CD1c-positive myeloid dendritic cell (primary cell): ENCODE results near the gene TFE3.
"Not testable (repeated sequence)": the region's sequence is repeated elsewhere in the genome, so short reads cannot be mapped to it uniquely, and the experiment has no call there.

Experiments
- DNase-seq: peaks from one replicate; pipeline ENCODE4 v3.0.0-alpha.2; 2016; ENCODE audit errors: extremely low spot score

Gene TFE3

GRCh38 chrX:49001521-49002090 is 41.6 kb downstream of the TFE3 start:
- peak; percentile 71 for DNase-seq

- DNase-seq = peak; percentile 61
These were observed 42.5 kb downstream of the TFE3 start for GRCh38 chrX:49000636-49001035.

- DNase-seq = no peak
These were observed 44.1 kb downstream of the TFE3 start for GRCh38 chrX:48999030-48999429.

- DNase-seq = peak; percentile 10
These were observed 44.8 kb downstream of the TFE3 start for GRCh38 chrX:48998391-48998790.

GRCh38 chrX:48997865-48998264 is 45.3 kb downstream of the TFE3 start:
- DNase-seq = no peak

GRCh38 chrX:48997455-48997854 is 45.7 kb downstream of the TFE3 start:
- no peak for DNase-seq

GRCh38 chrX:48996969-48997368 is 46.2 kb downstream of the TFE3 start:
- DNase-seq = no peak

- DNase-seq = no peak
These were observed 50.8 kb downstream of the TFE3 start for GRCh38 chrX:48992341-48992740.

- DNase-seq = no peak
These were observed 53.7 kb downstream of the TFE3 start for GRCh38 chrX:48989483-48989882.

- DNase-seq = no peak
These were observed 59.3 kb downstream of the TFE3 start for GRCh38 chrX:48983896-48984295.

- no peak for DNase-seq
These were observed 60.1 kb downstream of the TFE3 start for GRCh38 chrX:48983081-48983480.

- no peak for DNase-seq
These were observed 62.0 kb downstream of the TFE3 start for GRCh38 chrX:48981178-48981577.

GRCh38 chrX:48980341-48980740 is 62.8 kb downstream of the TFE3 start:
- DNase-seq = not testable (repeated sequence)
